ENCODE measurements around the gene NRXN3.

- TF ChIP-seq FOXJ3 (CRISPR knock-in tag; IDR thresholded peaks at IDR 0.05) (no peak), CTCF (IDR thresholded peaks at IDR 0.05) (no peak)
Measured at GRCh38 chr14:79254069-79254775, 1084.0 kb downstream of the NRXN3 start.

Measured in SK-N-SH (cell line).